Middle frontal gyrus (tissue), 1 donor: ENCODE results near the gene PDE4B.
"Not testable (repeated sequence)": the region's sequence is repeated elsewhere in the genome, so short reads cannot be mapped to it uniquely, and the experiment has no call there.

ENCODE experiments used
- DNase-seq: peaks from one replicate; pipeline ENCODE4 v3.0.0-alpha.2; 2015; ENCODE audit warnings: low spot score; ENCODE audit errors: extremely low spot score

PDE4B gene

GRCh38 chr1:66380452-66381212 is 587.9 kb downstream of the PDE4B start:
- no peak for DNase-seq

GRCh38 chr1:66381621-66382275 is 589.1 kb downstream of the PDE4B start:
- no peak for DNase-seq

- DNase-seq: no peak
Measured at GRCh38 chr1:66383168-66383567, 590.5 kb downstream of the PDE4B start.

GRCh38 chr1:66383611-66384010 is 590.9 kb downstream of the PDE4B start:
- DNase-seq: no peak

GRCh38 chr1:66384258-66384921 is 591.7 kb downstream of the PDE4B start:
- DNase-seq: no peak

- DNase-seq: no peak
Measured at GRCh38 chr1:66386712-66387111, 594.0 kb downstream of the PDE4B start.

GRCh38 chr1:66388913-66389312 is 596.2 kb downstream of the PDE4B start:
- no peak for DNase-seq

- DNase-seq: no peak
Measured at GRCh38 chr1:66393586-66394287, 601.0 kb downstream of the PDE4B start.

GRCh38 chr1:66394603-66395002 is 601.9 kb downstream of the PDE4B start:
- no peak for DNase-seq

GRCh38 chr1:66395202-66396061 is 602.7 kb downstream of the PDE4B start:
- no peak for DNase-seq

- DNase-seq: no peak
Measured at GRCh38 chr1:66396212-66396890, 603.7 kb downstream of the PDE4B start.

- no peak for DNase-seq
Measured at GRCh38 chr1:66397192-66397591, 604.5 kb downstream of the PDE4B start.

- DNase-seq: no peak
Measured at GRCh38 chr1:66399888-66400529, 607.3 kb downstream of the PDE4B start.

- DNase-seq: no peak
Measured at GRCh38 chr1:66400660-66401059, 608.0 kb downstream of the PDE4B start.

GRCh38 chr1:66401244-66401643 is 608.5 kb downstream of the PDE4B start:
- no peak for DNase-seq

- DNase-seq: no peak
Measured at GRCh38 chr1:66402194-66402593, 609.5 kb downstream of the PDE4B start.

GRCh38 chr1:66403007-66403731 is 610.5 kb downstream of the PDE4B start:
- no peak for DNase-seq

- no peak for DNase-seq
Measured at GRCh38 chr1:66405061-66405460, 612.4 kb downstream of the PDE4B start.

- not testable (repeated sequence) for DNase-seq
Measured at GRCh38 chr1:66411449-66411848, 618.8 kb downstream of the PDE4B start.
